AG04449 (cell line): ENCODE results near the gene GAA.

ENCODE experiments used
- CTCF ChIA-PET: fragments of 350-600 bp; formaldehyde crosslinking; extraction: SDS; loops from one replicate; lab custom pipeline; 2021; ENCODE audit warnings: antibody characterized with exemption; lab: Yijun Ruan, JAX
- POLR2A ChIA-PET: fragments of 400-600, 350-600 bp; formaldehyde crosslinking; extraction: SDS; loops from one replicate; lab custom pipeline; 2020; ENCODE audit warnings: antibody characterized with exemption, inconsistent platforms; lab: Yijun Ruan, JAX
- DNase-seq: peaks from one replicate; pipeline ENCODE4 v3.0.0-alpha.2; 2010; ENCODE audit warnings: low read depth, low spot score
- H3K4me3 ChIP-seq: 2 replicates; pipeline ENCODE4 v1.5.1; 2011; ENCODE audit warnings: low read depth, mild to moderate bottlenecking, control low read depth, low read length
- TF ChIP-seq, protein P1 (sequence below): IDR thresholded peaks from one replicate; pipeline ENCODE4 v1.5.1; 2011; ENCODE audit warnings: mild to moderate bottlenecking, moderate library complexity, low read length, control low read depth, inconsistent platforms; ENCODE audit not compliant: insufficient read depth; ENCODE audit errors: missing control alignments

Gene GAA

DNA sequence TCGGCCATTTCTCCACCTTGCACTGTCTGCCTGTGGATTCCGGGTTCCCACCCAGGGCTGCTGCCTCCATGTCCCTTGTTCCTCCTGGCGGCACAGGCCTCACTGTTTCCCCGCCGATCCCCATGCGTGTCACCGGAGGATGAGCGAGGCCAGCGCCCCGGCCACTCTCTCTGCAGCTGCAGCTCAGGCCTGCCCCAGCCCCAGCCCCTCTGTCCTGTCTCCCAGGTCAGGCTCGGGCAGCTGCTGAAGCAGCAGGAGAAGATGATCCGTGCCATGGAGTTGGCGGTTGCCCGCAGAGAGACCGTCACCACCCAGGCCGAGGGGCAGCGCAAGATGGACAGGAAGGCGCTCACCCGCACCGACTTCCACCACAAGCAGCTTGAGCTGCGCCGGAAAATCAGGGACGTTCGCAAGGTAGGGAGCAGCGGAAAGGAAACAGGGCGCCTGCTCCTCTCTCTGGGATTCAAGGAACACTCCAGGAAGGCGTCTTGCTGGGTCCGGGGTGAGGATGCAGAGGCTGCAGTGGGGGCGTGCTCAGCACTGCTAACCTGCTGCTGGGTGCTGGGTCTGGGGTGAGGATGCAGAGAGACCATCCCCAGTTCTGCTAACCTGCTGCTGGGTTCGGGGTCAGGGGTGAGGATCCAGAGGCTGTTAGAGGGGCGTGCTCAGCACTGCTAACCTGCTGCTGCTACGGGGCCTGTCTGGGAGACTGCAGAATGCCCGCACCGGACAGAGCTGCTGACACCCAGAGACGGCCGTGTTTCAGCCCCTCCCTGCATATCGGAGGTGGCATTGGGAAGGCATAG lies 6.1 kb upstream of the GAA start:
- H3K4me3 ChIP-seq, result no peak overlapping the region
- TF ChIP-seq, protein P1, sequence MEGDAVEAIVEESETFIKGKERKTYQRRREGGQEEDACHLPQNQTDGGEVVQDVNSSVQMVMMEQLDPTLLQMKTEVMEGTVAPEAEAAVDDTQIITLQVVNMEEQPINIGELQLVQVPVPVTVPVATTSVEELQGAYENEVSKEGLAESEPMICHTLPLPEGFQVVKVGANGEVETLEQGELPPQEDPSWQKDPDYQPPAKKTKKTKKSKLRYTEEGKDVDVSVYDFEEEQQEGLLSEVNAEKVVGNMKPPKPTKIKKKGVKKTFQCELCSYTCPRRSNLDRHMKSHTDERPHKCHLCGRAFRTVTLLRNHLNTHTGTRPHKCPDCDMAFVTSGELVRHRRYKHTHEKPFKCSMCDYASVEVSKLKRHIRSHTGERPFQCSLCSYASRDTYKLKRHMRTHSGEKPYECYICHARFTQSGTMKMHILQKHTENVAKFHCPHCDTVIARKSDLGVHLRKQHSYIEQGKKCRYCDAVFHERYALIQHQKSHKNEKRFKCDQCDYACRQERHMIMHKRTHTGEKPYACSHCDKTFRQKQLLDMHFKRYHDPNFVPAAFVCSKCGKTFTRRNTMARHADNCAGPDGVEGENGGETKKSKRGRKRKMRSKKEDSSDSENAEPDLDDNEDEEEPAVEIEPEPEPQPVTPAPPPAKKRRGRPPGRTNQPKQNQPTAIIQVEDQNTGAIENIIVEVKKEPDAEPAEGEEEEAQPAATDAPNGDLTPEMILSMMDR, result no peak
- DNase-seq, result no peak
- CTCF ChIA-PET, result interaction anchor here (4.8 kb wide), 1 partner anchor 12 kb away, joined by 31 read pairs; no protein-coding TSS in a partner anchor
- POLR2A ChIA-PET, result no interaction called here

DNA sequence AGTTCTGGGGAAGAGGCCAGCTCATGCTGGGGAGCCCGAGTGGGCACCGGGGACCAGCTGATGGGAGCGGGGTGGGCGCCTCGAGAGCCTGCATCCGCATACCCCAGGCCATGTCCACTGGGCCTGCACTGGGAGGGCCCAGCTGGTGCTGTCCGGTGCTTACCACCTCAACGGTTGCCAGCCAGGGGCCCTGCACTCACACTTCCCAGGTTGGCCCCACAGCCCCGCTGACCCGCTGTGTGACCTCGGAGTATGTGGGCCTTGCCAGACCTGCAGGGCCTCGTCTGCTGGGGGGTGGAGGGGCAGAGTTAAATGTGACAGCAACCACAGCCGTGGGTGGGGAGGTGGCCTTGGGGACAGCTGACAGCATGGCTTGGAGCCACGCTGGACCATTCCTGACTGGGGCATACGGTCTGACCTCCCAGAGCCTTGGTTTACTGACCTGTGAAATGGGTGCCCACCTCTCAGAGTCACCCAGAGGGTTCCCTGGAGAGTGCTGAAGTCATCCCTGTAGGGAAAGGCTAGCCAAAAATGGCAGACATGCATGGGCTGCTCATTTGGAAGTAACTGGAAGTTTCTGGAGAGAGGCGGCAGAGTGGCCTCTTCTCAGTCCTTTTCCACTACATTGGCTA lies 5.4 kb upstream of the GAA start:
- no peak for DNase-seq
- no peak overlapping the region for H3K4me3 ChIP-seq
- POLR2A ChIA-PET, result no interaction called here
- TF ChIP-seq, protein P1, result no peak
- CTCF ChIA-PET, result interaction anchor here (4.8 kb wide), 1 partner anchor 13 kb away, joined by 31 read pairs; no protein-coding TSS in a partner anchor

DNA sequence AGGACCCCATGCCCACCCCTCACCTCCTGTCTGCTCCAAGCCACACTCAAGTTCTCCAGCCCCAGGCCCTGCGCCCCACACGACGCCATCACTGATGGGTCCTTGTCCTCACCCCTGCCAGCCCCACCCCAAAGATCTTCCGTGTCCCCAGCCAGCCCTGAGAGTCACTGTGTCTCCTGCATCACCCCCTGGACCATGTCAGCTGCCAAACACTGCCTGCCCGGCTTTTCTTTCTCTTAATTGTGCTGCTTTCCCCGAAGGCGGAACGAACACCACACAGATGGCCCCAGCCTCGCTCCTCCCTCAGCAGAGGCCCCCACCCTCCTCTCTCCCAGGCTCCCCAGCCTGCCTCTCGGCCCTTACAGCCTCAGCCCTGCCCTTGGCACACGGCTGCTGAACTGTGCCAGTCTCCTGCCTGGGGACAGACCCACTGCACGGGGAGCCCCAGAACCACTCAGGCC lies 4.8 kb upstream of the GAA start:
- H3K4me3 ChIP-seq, result no peak overlapping the region
- ChIA-PET POLR2A (no interaction called here), CTCF (interaction anchor here (1.0 kb wide), 1 partner anchor 14 kb away, joined by 3 read pairs; no protein-coding TSS in a partner anchor)
- no peak for DNase-seq
- TF ChIP-seq, protein P1, result no peak

DNA sequence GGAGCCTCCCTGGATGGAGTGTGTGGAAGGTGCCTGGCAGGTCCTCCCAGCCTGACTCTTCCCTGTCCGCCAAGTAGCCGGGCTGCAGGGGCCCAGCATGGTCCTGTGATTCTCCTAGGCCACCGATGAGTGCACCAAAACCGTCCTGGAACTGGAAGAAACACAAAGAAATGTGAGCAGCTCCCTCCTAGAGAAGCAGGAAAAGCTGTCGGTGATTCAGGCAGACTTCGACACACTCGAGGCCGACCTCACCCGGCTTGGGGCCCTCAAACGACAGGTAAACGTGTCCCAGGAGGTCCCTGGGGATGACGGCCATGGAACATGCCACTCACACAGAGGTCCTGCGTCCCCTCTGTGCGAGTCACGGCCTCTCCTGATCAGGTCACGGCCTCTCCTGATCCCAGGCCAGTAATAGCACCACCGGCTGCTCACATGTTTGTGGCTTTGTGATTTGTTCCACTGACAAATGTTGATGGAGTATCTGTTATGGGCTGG lies 4.2 kb upstream of the GAA start:
- ChIA-PET POLR2A (no interaction called here), CTCF (interaction anchor here (1.0 kb wide), 1 partner anchor 15 kb away, joined by 3 read pairs; no protein-coding TSS in a partner anchor)
- TF ChIP-seq, protein P1, result no peak
- H3K4me3 ChIP-seq, result no peak overlapping the region
- no peak for DNase-seq

DNA sequence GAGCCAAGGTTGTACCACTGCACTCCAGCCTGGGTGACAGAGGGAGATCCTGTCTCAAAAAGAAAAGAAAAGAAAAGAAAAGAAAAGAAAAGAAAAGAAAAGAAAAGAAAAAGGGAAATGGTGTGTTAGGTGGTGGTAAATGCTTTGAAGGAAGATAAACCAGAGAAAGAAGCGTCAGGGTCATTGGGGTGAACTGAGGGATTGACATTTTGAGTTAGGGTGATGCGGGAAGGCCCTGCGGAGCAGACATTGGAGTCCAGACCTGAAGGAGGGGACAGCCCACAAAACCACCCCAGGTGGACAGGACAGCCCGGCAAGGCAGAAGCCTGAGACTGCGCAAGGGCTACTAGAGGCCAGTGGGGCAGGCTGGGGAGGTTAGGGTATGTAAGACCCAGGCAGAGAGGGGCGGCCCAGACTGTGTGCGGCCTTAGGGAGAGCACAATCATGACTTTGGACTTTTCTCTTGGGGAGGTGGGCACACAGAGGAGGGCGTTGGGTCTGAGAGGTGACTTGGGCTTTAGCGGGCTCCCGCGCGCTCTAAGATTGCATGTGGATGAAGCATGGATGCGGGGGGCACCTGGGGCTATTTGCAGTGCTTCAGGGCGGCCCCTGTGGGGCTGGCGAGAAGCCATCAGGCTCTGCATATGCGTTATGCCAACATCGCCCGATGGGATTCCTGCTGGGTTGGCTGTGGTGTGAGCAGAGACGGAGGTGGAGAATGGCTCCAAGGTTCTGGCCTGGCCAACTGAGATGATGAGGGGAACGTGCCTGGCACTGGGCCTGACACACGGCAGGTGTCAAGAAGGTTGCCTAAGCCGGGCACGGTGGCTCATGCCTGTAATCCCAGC lies 3.3 kb upstream of the GAA start:
- ChIA-PET POLR2A (no interaction called here), CTCF (no interaction called here)
- TF ChIP-seq, protein P1, result no peak

More for the DNA sequence above, 3.3 kb upstream of the GAA start:
- DNase-seq, result no peak
- H3K4me3 ChIP-seq, result no peak overlapping the region
